Activated B cell treated with CpG ODN at 0.5 μM for 24 hours (primary cell): ENCODE measurements around the gene TNFRSF1A. TPM values are rescaled to one million over a fixed set of nuclear protein-coding genes. Genes with fewer than 3 reads are reported as not detected.

Experiments used
- ATAC-seq: fragments of 200-7000 bp; cut with Tn5 transposase; one replicate; pipeline ENCODE4 v1.10.0; 2021; ENCODE audit warnings: low read depth, mild to moderate bottlenecking, moderate library complexity
- CTCF ChIA-PET: fragments of 350-600 bp; sonication (Branson Sonifier 250); formaldehyde crosslinking; loops from one replicate; lab custom pipeline; 2021; ENCODE audit warnings: antibody characterized with exemption; lab: Charles Lee
- POLR2A ChIA-PET: fragments of 350-600 bp; sonication (Branson Sonifier 250); formaldehyde crosslinking; loops from one replicate; lab custom pipeline; 2021; ENCODE audit warnings: antibody characterized with exemption; lab: Charles Lee
- DNase-seq: peaks from one replicate; pipeline ENCODE4 v3.0.0; 2022
- H3K27ac Mint-ChIP-seq: one replicate; pipeline ENCODE4 v1.8.0; 2020; ENCODE audit warnings: mixed read lengths
- H3K27me3 Mint-ChIP-seq: one replicate; pipeline ENCODE4 v1.8.0; 2021; ENCODE audit warnings: mixed read lengths
- H3K36me3 Mint-ChIP-seq: one replicate; pipeline ENCODE4 v1.8.0; 2021; ENCODE audit warnings: low read depth, mixed read lengths
- H3K4me1 Mint-ChIP-seq: one replicate; pipeline ENCODE4 v1.8.0; 2021; ENCODE audit warnings: mixed read lengths
- H3K4me3 Mint-ChIP-seq: one replicate; pipeline ENCODE4 v1.8.0; 2020; ENCODE audit warnings: mild to moderate bottlenecking, mixed read lengths
- H3K9me3 Mint-ChIP-seq: one replicate; pipeline ENCODE4 v1.8.0; 2020; ENCODE audit warnings: mixed read lengths
- CTCF ChIP-seq: fragments of 200-600 bp; IDR thresholded peaks from one replicate; pipeline ENCODE4 v1.8.0; 2022; ENCODE audit warnings: antibody characterized with exemption, mild to moderate bottlenecking
- intact Hi-C: fragments of 100-400 bp; cut with micrococcal nuclease; formaldehyde crosslinking; loops from one replicate; pipeline ENCODE4 v1.15.1; 2024
- total RNA-seq: library from RNA; stranded (reverse); gene quantifications from 2 replicates; pipeline ENCODE4 v1.2.3, GENCODE V29; 2022

Gene TNFRSF1A
- total RNA-seq, 1 donor from 2014 or later = not detected

GRCh38 chr12:6334940-6335450 is 6.9 kb downstream of the TNFRSF1A start:
- intact Hi-C loops = loop anchor here (1.0 to 5.0 kb wide), 2 partner anchors 132 to 203 kb away; no protein-coding TSS in a partner anchor
- H3K4me3 Mint-ChIP-seq = no peak overlapping the region
- H3K9me3 Mint-ChIP-seq = no peaks in the 10 kb centered on the region
- peaks cover 11% of the 10 kb centered on the region for H3K4me1 Mint-ChIP-seq
- DNase-seq (no peak), ATAC-seq (no peak)
- POLR2A ChIA-PET = no interaction called here
- no peak overlapping the region for H3K27ac Mint-ChIP-seq
- no peaks in the 10 kb centered on the region for H3K36me3 Mint-ChIP-seq
- CTCF ChIA-PET = interaction anchor here (1.2 kb wide), 1 partner anchor 51 kb away, joined by 4 read pairs; no protein-coding TSS in a partner anchor
- peaks cover 48% of the 10 kb centered on the region for H3K27me3 Mint-ChIP-seq
- TF ChIP-seq CTCF = no peak

- Mint-ChIP-seq H3K27me3 (peaks cover 48% of the 10 kb centered on the region), H3K36me3 (no peaks in the 10 kb centered on the region), H3K4me1 (peaks cover 15% of the 10 kb centered on the region), H3K27ac (no peak overlapping the region), H3K9me3 (no peaks in the 10 kb centered on the region), H3K4me3 (no peak overlapping the region)
- no peak for ATAC-seq
- no peak for TF ChIP-seq CTCF
- POLR2A ChIA-PET = interaction anchor here (0.6 kb wide), 2 partner anchors 138 to 159 kb away, joined by 5 to 6 read pairs; partner anchors contain the start of gene MRPL51
- CTCF ChIA-PET = no interaction called here
- no peak for DNase-seq
- intact Hi-C loops = no loop called here
Observed at GRCh38 chr12:6334359-6334758, 7.5 kb downstream of the TNFRSF1A start.

- no peak for TF ChIP-seq CTCF
- H3K4me3 Mint-ChIP-seq = no peak overlapping the region
- CTCF ChIA-PET = no interaction called here
Observed at GRCh38 chr12:6333566-6333965, 8.3 kb downstream of the TNFRSF1A start.

GRCh38 chr12:6333029-6333428 is 8.8 kb downstream of the TNFRSF1A start:
- intact Hi-C loops = no loop called here
- peaks cover 15% of the 10 kb centered on the region for H3K4me1 Mint-ChIP-seq
- POLR2A ChIA-PET = interaction anchor here (0.5 kb wide), 1 partner anchor 214 kb away, joined by 8 read pairs; no protein-coding TSS in a partner anchor
- H3K36me3 Mint-ChIP-seq = no peaks in the 10 kb centered on the region
- ATAC-seq (no peak), DNase-seq (no peak)
- no peak overlapping the region for H3K4me3 Mint-ChIP-seq
- H3K9me3 Mint-ChIP-seq = no peaks in the 10 kb centered on the region
- no peak overlapping the region for H3K27ac Mint-ChIP-seq
- no peak for TF ChIP-seq CTCF
- peaks cover 49% of the 10 kb centered on the region for H3K27me3 Mint-ChIP-seq
- CTCF ChIA-PET = no interaction called here

More at GRCh38 chr12:6333566-6333965, 8.3 kb downstream of the TNFRSF1A start:
- H3K27ac Mint-ChIP-seq = no peak overlapping the region
- H3K4me1 Mint-ChIP-seq = peaks cover 15% of the 10 kb centered on the region
- no peak for DNase-seq
- H3K27me3 Mint-ChIP-seq = peaks cover 48% of the 10 kb centered on the region
- intact Hi-C loops = no loop called here
- ATAC-seq = no peak
- H3K36me3 Mint-ChIP-seq = no peaks in the 10 kb centered on the region
- H3K9me3 Mint-ChIP-seq = no peaks in the 10 kb centered on the region
- POLR2A ChIA-PET = interaction anchor here (0.6 kb wide), 1 partner anchor 137 kb away, joined by 6 read pairs; no protein-coding TSS in a partner anchor

GRCh38 chr12:6332459-6332858 is 9.4 kb downstream of the TNFRSF1A start:
- ATAC-seq = no peak
- Mint-ChIP-seq H3K4me3 (no peak overlapping the region), H3K27me3 (peaks cover 52% of the 10 kb centered on the region), H3K9me3 (no peaks in the 10 kb centered on the region), H3K27ac (no peak overlapping the region), H3K36me3 (no peaks in the 10 kb centered on the region), H3K4me1 (peaks cover 15% of the 10 kb centered on the region)
- no peak for DNase-seq
- intact Hi-C loops = no loop called here
- ChIA-PET POLR2A (interaction anchor here (0.5 kb wide), 1 partner anchor 215 kb away, joined by 8 read pairs; no protein-coding TSS in a partner anchor), CTCF (no interaction called here)
- TF ChIP-seq CTCF = no peak
